Thyroid gland (tissue), 4 donors: ENCODE data around the gene POLN. TPM values are rescaled to one million over a fixed set of nuclear protein-coding genes. Genes with fewer than 3 reads are reported as not detected.

Experiments used
- DNase-seq, 2 donors: peaks; one replicate each; pipeline ENCODE4 v3.0.0-alpha.2; 2019
- H3K27ac ChIP-seq, 3 donors: fragments of 200-600 bp; sonication (generic); 1 replicate in 2 of 3; 2 replicates in 1 of 3; pipeline ENCODE4 v1.5.1; 2016 to 2019; ENCODE audit warnings: mild to moderate bottlenecking in 1 of 3, moderate library complexity in 1 of 3
- H3K27me3 ChIP-seq: fragments of 200-600 bp; sonication (generic); one replicate; pipeline ENCODE4 v1.5.1; 2019
- H3K36me3 ChIP-seq, 2 donors: fragments of 200-600 bp; sonication (generic); one replicate each; pipeline ENCODE4 v1.5.1; 2016 to 2019
- H3K4me1 ChIP-seq, 2 donors: fragments of 200-600 bp; sonication (generic); one replicate each; pipeline ENCODE4 v1.5.1; 2017 to 2019
- H3K4me3 ChIP-seq, 3 donors: fragments of 200-600 bp; sonication (generic); replicated peaks in 1 of 3; 1 replicate in 2 of 3; 2 replicates in 1 of 3; pipeline ENCODE4 v1.5.1; 2016; ENCODE audit warnings: mild to moderate bottlenecking in 1 of 3
- H3K9me3 ChIP-seq: fragments of 200-600 bp; sonication (generic); one replicate; pipeline ENCODE4 v1.5.1; 2017
- CTCF ChIP-seq, 6 experiments: fragments of 200-600 bp in 3 of 6; fragments of 450-650 bp in 3 of 6; sonication (generic) in 3 of 6; IDR thresholded peaks; one replicate each; pipeline ENCODE4 v1.5.1; 2016 to 2019; ENCODE audit warnings: antibody characterized with exemption in 6 of 6, mild to moderate bottlenecking in 2 of 6, inconsistent platforms in 1 of 6, moderate library complexity in 1 of 6
- POLR2A ChIP-seq, 2 donors: fragments of 450-650 bp; IDR thresholded peaks; one replicate each; pipeline ENCODE4 v1.6.1; 2017; ENCODE audit warnings: antibody characterized with exemption in 2 of 2, mild to moderate bottlenecking in 2 of 2, moderate library complexity in 1 of 2
- WGBS, 2 donors: methylation state at CpG; one replicate each; pipeline ENCODE4 v1.1.5; 2017; 5-methylcytosine and 5-hydroxymethylcytosine counted together
- intact Hi-C: fragments of 100-400 bp; cut with DNase I; formaldehyde crosslinking; loops from one replicate; pipeline ENCODE4 v1.15.1; 2023
- total RNA-seq, 4 donors: library from RNA; depleted of rRNA; stranded (reverse); fragments of >200 nt; gene quantifications; one replicate each; pipeline ENCODE4 v1.2.3, GENCODE V29; 2016

Gene POLN
- total RNA-seq, 4 donors from 2014 or later = 1.5 to 5.4 (median 3.0) TPM

GRCh38 chr4:2175990-2176698 lies 65.8 kb downstream of the POLN start:
- TF ChIP-seq POLR2A (IDR thresholded peaks at IDR 0.05) = no peak
- TF ChIP-seq CTCF (IDR thresholded peaks at IDR 0.05) = no peak

GRCh38 chr4:2174061-2174460 lies 67.9 kb downstream of the POLN start:
- intact Hi-C loops = no loop called here
- Histone ChIP-seq H3K27ac (no peak overlapping the region), H3K4me1 (peaks cover 0 to 8% of the 10 kb centered on the region in 2 donors), H3K9me3 (no peaks in the 10 kb centered on the region), H3K4me3 (no peak overlapping the region), H3K27me3 (no peaks in the 10 kb centered on the region), H3K36me3 (no peaks in the 10 kb centered on the region)
- DNase-seq = no peak
- 94 to 98% methylated on average over 6 of the region's 6 CpGs for WGBS, 2 donors
- TF ChIP-seq POLR2A (IDR thresholded peaks at IDR 0.05) = no peak
- TF ChIP-seq CTCF (IDR thresholded peaks at IDR 0.05) = no peak

More at GRCh38 chr4:2175990-2176698, 65.8 kb downstream of the POLN start:
- Histone ChIP-seq H3K4me1 (peaks cover 13 to 22% of the 10 kb centered on the region in 2 donors), H3K9me3 (no peaks in the 10 kb centered on the region), H3K36me3 (no peaks in the 10 kb centered on the region), H3K27me3 (no peaks in the 10 kb centered on the region), H3K4me3 (no peak overlapping the region), H3K27ac (no peak overlapping the region)
- WGBS, 2 donors = 79% methylated on average over 9 of the region's 9 CpGs
- intact Hi-C loops = no loop called here
- no peak for DNase-seq

- H3K4me3 ChIP-seq = no peak overlapping the region
- H3K9me3 ChIP-seq = no peaks in the 10 kb centered on the region
- intact Hi-C loops = no loop called here
- H3K27ac ChIP-seq = no peak overlapping the region
- H3K36me3 ChIP-seq = no peaks in the 10 kb centered on the region
- H3K27me3 ChIP-seq = no peaks in the 10 kb centered on the region
- no peaks in the 10 kb centered on the region for H3K4me1 ChIP-seq
- 80 to 84% methylated on average over 8 of the region's 8 CpGs for WGBS, 2 donors
- TF ChIP-seq CTCF (IDR thresholded peaks at IDR 0.05) (no peak), POLR2A (IDR thresholded peaks at IDR 0.05) (no peak)
- DNase-seq = no peak
These were observed 69.2 kb downstream of the POLN start for GRCh38 chr4:2172627-2173231.

- no peak for TF ChIP-seq CTCF (IDR thresholded peaks at IDR 0.05)
- no peak for TF ChIP-seq POLR2A (IDR thresholded peaks at IDR 0.05)
- Histone ChIP-seq H3K9me3 (no peaks in the 10 kb centered on the region), H3K27ac (no peak overlapping the region), H3K4me1 (no peaks in the 10 kb centered on the region), H3K4me3 (no peak overlapping the region), H3K36me3 (no peaks in the 10 kb centered on the region), H3K27me3 (no peaks in the 10 kb centered on the region)
- intact Hi-C loops = no loop called here
- 89 to 92% methylated on average over 4 of the region's 4 CpGs for WGBS, 2 donors
- DNase-seq = no peak
These were observed 69.8 kb downstream of the POLN start for GRCh38 chr4:2172161-2172560.
